ENCODE results near the gene FLNC.

FLNC gene

DNA sequence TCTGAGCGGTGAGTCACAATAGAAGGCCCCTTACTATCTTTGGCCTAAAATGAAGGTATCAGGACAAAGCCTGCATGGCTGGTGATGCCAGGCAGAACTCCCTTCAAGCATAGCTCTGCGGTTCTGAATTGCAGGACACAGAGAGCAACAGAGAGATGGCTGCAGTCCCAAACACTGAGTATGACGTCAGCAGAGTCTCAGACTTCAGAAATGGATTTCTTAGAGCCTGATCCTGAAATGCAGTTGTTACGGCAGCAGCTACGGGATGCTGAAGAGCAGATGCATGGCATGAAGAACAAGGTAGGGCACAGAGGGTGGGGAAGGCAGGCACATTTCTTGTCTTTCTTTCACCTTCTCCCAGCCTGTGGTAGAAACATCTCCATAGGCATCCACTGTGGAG, 25.0 kb upstream of the FLNC start:
- no peak overlapping the region for H3K27ac ChIP-seq
- TF ChIP-seq, protein P1, sequence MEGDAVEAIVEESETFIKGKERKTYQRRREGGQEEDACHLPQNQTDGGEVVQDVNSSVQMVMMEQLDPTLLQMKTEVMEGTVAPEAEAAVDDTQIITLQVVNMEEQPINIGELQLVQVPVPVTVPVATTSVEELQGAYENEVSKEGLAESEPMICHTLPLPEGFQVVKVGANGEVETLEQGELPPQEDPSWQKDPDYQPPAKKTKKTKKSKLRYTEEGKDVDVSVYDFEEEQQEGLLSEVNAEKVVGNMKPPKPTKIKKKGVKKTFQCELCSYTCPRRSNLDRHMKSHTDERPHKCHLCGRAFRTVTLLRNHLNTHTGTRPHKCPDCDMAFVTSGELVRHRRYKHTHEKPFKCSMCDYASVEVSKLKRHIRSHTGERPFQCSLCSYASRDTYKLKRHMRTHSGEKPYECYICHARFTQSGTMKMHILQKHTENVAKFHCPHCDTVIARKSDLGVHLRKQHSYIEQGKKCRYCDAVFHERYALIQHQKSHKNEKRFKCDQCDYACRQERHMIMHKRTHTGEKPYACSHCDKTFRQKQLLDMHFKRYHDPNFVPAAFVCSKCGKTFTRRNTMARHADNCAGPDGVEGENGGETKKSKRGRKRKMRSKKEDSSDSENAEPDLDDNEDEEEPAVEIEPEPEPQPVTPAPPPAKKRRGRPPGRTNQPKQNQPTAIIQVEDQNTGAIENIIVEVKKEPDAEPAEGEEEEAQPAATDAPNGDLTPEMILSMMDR (conservative IDR thresholded peaks at IDR 0.05) = no peak

DNA sequence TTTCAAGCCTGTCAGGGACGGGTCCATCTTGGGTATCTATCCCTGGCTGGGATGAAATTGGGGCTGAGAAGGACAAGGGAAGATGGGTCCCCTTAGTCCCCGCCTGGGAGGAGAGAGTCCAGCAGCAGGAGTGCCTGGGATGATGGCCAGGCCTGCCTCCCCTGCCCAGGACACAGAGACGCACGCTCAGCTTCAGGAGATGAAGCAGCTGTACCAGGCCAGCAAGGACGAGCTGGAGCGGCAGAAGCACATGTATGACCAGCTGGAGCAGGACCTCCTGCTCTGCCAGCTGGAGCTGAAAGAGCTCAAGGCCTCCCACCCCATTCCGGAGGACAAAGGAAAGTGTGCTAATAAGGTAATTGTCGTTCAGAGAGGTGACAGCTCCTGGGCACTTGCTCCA, 23.0 kb upstream of the FLNC start:
- TF ChIP-seq, protein P1 (conservative IDR thresholded peaks at IDR 0.05) = no peak
- H3K27ac ChIP-seq = no peak overlapping the region

DNA sequence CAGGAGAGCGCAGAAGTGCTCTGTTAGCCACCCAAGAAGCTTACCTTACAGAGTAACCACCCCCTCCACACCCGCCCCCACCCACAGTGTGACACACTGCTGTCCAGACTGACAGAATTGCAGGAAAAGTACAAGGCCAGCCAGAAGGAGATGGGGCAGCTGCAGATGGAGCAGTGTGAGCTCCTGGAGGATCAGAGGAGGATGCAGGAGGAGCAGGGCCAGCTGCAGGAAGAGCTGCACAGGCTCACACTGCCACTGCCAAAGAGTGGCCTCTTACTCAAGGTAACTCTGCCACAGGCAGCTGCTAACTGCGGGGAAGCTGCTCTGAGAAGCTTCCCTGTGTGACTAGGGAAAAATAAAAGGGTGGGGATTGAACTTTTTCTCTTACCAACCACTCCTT, 20.8 kb upstream of the FLNC start:
- TF ChIP-seq, protein P1 (conservative IDR thresholded peaks at IDR 0.05) = no peak
- H3K27ac ChIP-seq = no peak overlapping the region

DNA sequence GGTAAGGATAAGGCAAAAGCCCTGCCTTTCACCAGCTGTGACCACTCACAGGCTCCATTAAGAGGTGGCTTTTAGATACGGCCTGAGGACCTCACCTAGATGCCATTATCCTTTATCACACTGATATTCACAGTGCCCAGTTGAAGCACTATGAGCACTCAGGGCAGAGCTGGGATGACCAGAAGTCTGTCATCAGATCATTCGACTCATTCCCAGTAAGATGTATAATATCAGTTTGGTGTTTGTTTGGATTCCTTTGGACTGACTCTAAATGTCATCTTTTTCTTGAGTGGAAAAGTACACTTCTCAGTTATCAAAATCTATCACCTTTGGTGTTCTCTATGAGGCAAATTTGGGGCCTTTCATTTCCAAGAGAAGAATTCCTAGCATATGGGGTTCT, 19.7 kb upstream of the FLNC start:
- H3K27ac ChIP-seq = no peak overlapping the region
- TF ChIP-seq, protein P1 (conservative IDR thresholded peaks at IDR 0.05) = no peak

DNA sequence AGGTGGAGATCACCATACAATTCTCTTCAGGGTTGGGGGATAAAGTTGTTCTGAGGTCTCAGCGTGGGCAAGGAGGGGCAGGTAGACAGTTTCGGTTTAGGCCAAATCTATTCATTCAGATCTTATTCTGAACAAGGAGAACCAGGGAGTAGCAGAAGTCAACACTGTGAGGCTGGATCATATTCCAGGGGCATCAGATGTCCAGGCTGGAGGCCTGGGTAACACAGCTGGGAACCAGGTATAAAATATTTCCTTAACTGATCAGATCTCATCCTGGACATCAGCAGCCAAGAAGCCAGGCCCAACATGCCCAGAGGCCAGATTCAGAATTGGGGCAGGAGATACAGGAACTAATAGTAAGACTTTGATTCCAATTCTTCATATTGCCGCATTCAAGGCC, 19.2 kb upstream of the FLNC start:
- TF ChIP-seq, protein P1 (conservative IDR thresholded peaks at IDR 0.05) = no peak
- no peak overlapping the region for H3K27ac ChIP-seq

DNA sequence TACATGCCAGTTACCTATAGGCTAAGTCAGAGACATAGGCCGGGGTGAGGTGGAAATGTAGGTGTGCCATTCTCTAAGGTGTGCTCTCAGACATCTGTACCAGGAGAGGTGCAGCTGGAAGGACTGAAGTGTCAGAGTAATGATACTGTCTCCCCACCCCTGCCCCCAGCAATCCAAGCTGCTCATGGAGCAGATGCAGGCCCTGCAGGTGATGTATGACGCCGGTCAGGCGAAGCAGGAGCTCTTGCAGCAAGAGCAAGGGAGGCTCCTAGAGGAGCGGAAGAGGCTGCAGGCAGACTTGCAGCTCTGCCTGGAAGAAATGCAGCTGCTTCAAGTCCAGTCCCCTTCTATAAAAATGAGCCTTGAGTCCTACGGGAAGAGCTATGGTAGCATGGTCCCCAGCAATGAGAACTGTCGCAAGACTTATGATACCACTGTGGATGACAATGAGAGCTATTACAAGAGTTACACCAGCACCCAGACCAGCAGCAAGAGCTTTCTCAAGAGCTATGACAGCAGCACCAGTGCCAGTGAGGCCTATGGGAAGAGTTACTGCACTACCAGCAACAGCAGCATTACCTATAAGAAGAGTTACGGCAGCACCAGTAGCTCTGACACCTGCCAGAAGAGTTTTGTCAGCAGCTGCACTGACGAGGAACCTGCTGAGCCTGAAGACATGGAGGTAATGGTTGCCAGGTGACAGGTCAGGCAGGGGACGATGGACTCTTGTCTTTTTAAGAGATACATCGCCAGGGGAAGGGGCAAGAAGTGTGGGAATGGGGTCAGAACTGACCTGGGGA, 18.4 kb upstream of the FLNC start:
- H3K27ac ChIP-seq = no peak overlapping the region
- TF ChIP-seq, protein P1 (conservative IDR thresholded peaks at IDR 0.05) = no peak

DNA sequence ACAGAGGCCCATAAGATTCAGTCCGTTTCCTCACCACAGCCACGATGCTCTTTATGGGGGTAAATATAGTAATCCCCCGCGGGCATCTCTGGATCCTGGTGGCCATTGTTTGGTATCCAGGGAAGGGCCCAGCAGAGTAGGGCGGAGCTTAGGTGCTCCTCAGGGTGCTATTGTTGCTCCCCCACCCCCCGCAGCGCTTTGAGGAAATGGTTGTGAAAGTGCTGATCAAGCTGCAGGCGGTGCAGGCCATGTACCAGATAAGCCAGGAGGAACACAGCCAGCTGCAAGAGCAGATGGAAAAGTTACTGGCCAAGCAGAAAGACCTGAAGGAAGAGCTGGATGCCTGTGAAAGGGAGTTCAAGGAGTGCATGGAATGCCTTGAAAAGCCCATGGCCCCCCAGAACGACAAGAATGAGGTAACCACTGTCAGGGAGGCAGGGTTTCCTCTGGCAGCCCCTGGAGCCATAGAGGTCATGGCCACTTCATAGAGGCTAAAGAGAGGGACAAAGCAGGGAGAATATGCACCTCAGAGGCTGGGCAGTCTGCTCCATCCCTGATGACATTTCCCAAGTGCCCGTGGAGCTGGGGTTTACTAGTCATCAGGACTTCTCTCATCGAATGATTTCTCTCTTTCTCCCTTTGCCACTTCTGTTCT, 17.6 kb upstream of the FLNC start:
- TF ChIP-seq, protein P1 (conservative IDR thresholded peaks at IDR 0.05) = no peak
- H3K27ac ChIP-seq = no peak overlapping the region

All from VCaP (cell line).